Heart left ventricle (tissue), 13 donors: ENCODE data around the gene SERAC1.

Experiments
- POLR2A ChIP-seq, 2 donors: fragments of 450-650 bp; IDR thresholded peaks; one replicate each; pipeline ENCODE4 v1.6.1; 2017; ENCODE audit warnings: antibody characterized with exemption in 2 of 2, mild to moderate bottlenecking in 2 of 2, moderate library complexity in 2 of 2
- TF ChIP-seq, protein P1 (sequence below), 12 donors: fragments of 200-600 bp; sonication (generic) in 4 of 12; IDR thresholded peaks; one replicate each; pipeline versions ENCODE4 v1.5.0 to v1.8.0; 2018 to 2022; ENCODE audit warnings: antibody characterized with exemption in 12 of 12, mild to moderate bottlenecking in 5 of 12
- donor health status: ischemic (EF 13 %, LVEDD 7.1; RV severe dilation, severe dysfunction).
- donor health status: DM: no; HTN: yes; CAD: no.
- donor health status: DM: no; HTN: no; CAD: no.
- donor health status: ischemic (EF 25% LVEDD 6.9; RV normal size, moderate dysfunction).
- donor health status: ischemic (EF 25% LVEDD 5.7; RV mildly dilated, moderate dysfunction).
- donor health status: ischemic (EF 35%, LVEDD 5.7; RV mildly dilated, moderate dysfunction).
- donor health status: nonischemic (EF 11% LVEDD 7.7; RV severe dilation, severe dysfunction).
- donor health status: DM: yes; HTN: yes; CAD: no.
- donor health status: PGD.
- donor health status: ischemic (EF 29% LVEDD 5.4; RV normal size, mild dysfunction).
- donor health status: nonischemic (EF 23%, LVEDD 6.1; RV moderate dilation, normal function).

DNA sequence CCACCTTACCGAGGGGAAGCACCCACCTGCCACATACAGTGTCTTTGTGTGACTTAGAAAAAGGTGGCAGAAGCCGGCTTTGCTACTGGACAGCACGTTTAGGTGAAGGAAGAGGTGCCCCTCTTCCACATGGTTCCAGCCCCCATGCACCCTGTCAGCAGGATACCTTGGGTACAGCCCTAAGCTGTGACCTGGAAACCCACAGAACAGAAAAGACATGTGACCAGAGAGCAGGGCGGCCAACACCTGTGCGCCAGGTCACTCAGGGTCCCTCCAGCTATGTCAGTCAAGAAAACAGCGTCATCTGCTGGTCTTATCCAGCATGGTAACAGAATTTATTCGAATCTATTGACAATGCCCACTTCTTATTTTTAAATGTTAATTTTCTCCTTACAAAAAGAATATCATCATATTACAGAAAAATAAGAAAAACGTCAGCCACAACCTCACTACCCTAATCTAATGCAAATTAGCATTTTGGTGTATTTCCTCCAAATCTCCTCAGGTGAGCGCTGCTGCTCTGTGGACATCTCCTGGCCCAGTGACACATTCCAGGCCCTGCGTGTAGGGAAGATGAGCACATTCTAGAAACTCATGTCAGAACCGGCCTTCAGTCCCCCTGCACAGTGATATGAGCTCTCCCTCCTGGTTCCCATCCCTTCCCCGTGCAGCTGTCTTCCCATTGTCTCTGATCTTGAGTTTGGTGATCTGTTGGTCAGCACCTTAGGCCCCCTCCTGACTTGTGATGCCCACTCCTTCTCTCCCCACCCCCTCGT, 37.3 kb upstream of the SERAC1 start:
- TF ChIP-seq, protein P1, sequence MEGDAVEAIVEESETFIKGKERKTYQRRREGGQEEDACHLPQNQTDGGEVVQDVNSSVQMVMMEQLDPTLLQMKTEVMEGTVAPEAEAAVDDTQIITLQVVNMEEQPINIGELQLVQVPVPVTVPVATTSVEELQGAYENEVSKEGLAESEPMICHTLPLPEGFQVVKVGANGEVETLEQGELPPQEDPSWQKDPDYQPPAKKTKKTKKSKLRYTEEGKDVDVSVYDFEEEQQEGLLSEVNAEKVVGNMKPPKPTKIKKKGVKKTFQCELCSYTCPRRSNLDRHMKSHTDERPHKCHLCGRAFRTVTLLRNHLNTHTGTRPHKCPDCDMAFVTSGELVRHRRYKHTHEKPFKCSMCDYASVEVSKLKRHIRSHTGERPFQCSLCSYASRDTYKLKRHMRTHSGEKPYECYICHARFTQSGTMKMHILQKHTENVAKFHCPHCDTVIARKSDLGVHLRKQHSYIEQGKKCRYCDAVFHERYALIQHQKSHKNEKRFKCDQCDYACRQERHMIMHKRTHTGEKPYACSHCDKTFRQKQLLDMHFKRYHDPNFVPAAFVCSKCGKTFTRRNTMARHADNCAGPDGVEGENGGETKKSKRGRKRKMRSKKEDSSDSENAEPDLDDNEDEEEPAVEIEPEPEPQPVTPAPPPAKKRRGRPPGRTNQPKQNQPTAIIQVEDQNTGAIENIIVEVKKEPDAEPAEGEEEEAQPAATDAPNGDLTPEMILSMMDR (IDR thresholded peaks at IDR 0.05) = peak in 4 of 12 donors; percentile 9 to 25 (median 14)
- no peak for TF ChIP-seq POLR2A (IDR thresholded peaks at IDR 0.05)
